Measurements from ENCODE around the gene IFIT5. TPM values are rescaled to one million over a fixed set of nuclear protein-coding genes. Genes with fewer than 3 reads are reported as not detected.

The IFIT5 gene
- total RNA-seq, 3 donors from 2014 or later (not counting 1 experiment from before 2014, with no cell fraction given): 17.7 to 23.6 (median 20.4) TPM

GRCh38 chr10:89398003-89398749 lies 16.2 kb upstream of the IFIT5 start:
- no peaks in the 10 kb centered on the region for H3K9me3 ChIP-seq (ENCODE audit: control insufficient read depth, insufficient read depth, low read length)
- no peaks in the 10 kb centered on the region for H3K9me3 Mint-ChIP-seq
- no peak for TF ChIP-seq CTCF (IDR thresholded peaks at IDR 0.05)
- H3K27ac ChIP-seq (ENCODE audit: low read length): no peak overlapping the region
- no peaks in the 10 kb centered on the region for H3K27me3 Mint-ChIP-seq (ENCODE audit: low read depth in 2 of 2)
- WGBS (ENCODE audit: insufficient coverage): 95% methylated on average over 4 of the region's 5 CpGs
- ATAC-seq: no peak
- H3K27ac Mint-ChIP-seq: no peak overlapping the region
- H3K4me1 Mint-ChIP-seq: peaks cover 7% of the 10 kb centered on the region in 2 donors
- peaks cover 5% of the 10 kb centered on the region for H3K36me3 ChIP-seq (ENCODE audit: control insufficient read depth, insufficient read depth, low read length)
- DNase-seq: no peak
- peaks cover 4% of the 10 kb centered on the region for H3K4me1 ChIP-seq (ENCODE audit: control insufficient read depth, insufficient read depth, low read length)
- no peak overlapping the region for H3K4me3 Mint-ChIP-seq
- H3K36me3 Mint-ChIP-seq: peaks cover 7% of the 10 kb centered on the region
- no peak overlapping the region for H3K4me3 ChIP-seq (ENCODE audit: low read length)
- intact Hi-C loops (cut with micrococcal nuclease): no loop called here
- no peaks in the 10 kb centered on the region for H3K27me3 ChIP-seq (ENCODE audit: control insufficient read depth, insufficient read depth, low read length)

DNA sequence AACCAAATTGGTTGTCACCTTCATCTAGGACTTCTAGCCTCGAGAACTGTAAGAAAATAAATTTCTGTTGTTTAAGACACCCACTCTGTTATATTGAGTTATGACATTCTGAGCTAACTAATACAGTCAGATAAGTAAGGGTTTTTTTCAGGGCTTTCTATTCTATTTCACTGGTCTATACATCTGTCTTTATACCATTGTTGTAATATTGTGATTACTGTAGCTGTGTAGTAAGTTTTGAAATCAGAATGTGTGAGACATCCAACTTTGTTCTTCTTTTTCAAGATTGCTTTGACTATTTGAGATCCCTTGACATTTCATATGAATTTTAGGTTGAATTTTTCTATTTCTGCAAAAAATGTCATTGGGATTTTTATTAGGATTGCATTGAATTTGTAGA lies 14.4 kb upstream of the IFIT5 start:
- Histone ChIP-seq H3K4me1 (ENCODE audit: control insufficient read depth, insufficient read depth, low read length) (no peaks in the 10 kb centered on the region), H3K27me3 (ENCODE audit: control insufficient read depth, insufficient read depth, low read length) (no peaks in the 10 kb centered on the region), H3K27ac (ENCODE audit: low read length) (no peak overlapping the region), H3K36me3 (ENCODE audit: control insufficient read depth, insufficient read depth, low read length) (peaks cover 6% of the 10 kb centered on the region), H3K4me3 (ENCODE audit: low read length) (no peak overlapping the region), H3K9me3 (ENCODE audit: control insufficient read depth, insufficient read depth, low read length) (no peaks in the 10 kb centered on the region)
- no peak overlapping the region for H3K27ac Mint-ChIP-seq
- intact Hi-C loops (cut with micrococcal nuclease): no loop called here
- 100% methylated on average over 1 of the region's 1 CpG for WGBS (ENCODE audit: insufficient coverage)
- H3K4me1 Mint-ChIP-seq: peaks cover 5% of the 10 kb centered on the region in 2 donors
- H3K4me3 Mint-ChIP-seq: no peak overlapping the region
- H3K9me3 Mint-ChIP-seq: no peaks in the 10 kb centered on the region
- TF ChIP-seq CTCF (IDR thresholded peaks at IDR 0.05): no peak
- ATAC-seq (no peak), DNase-seq (no peak)
- H3K27me3 Mint-ChIP-seq (ENCODE audit: low read depth in 2 of 2): no peaks in the 10 kb centered on the region
- H3K36me3 Mint-ChIP-seq: peaks cover 7% of the 10 kb centered on the region

DNA sequence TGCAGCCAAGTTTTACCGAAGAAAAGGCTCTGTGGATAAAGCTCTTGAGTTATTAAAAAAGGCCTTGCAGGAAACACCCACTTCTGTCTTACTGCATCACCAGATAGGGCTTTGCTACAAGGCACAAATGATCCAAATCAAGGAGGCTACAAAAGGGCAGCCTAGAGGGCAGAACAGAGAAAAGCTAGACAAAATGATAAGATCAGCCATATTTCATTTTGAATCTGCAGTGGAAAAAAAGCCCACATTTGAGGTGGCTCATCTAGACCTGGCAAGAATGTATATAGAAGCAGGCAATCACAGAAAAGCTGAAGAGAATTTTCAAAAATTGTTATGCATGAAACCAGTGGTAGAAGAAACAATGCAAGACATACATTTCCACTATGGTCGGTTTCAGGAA lies 11.3 kb upstream of the IFIT5 start:
- Mint-ChIP-seq H3K4me1 (no peaks in the 10 kb centered on the region), H3K27ac (no peak overlapping the region), H3K27me3 (ENCODE audit: low read depth in 2 of 2) (no peaks in the 10 kb centered on the region), H3K36me3 (peaks cover 7% of the 10 kb centered on the region), H3K9me3 (no peaks in the 10 kb centered on the region), H3K4me3 (no peak overlapping the region)
- intact Hi-C loops (cut with micrococcal nuclease): no loop called here
- no peak overlapping the region for H3K4me3 ChIP-seq (ENCODE audit: low read length)
- no peak for TF ChIP-seq CTCF (IDR thresholded peaks at IDR 0.05)
- WGBS (ENCODE audit: insufficient coverage): 64% methylated on average over 1 of the region's 2 CpGs
- no peak overlapping the region for H3K27ac ChIP-seq (ENCODE audit: low read length)
- ATAC-seq (no peak), DNase-seq (no peak)
- H3K4me1 ChIP-seq (ENCODE audit: control insufficient read depth, insufficient read depth, low read length): no peaks in the 10 kb centered on the region
- no peaks in the 10 kb centered on the region for H3K9me3 ChIP-seq (ENCODE audit: control insufficient read depth, insufficient read depth, low read length)
- H3K27me3 ChIP-seq (ENCODE audit: control insufficient read depth, insufficient read depth, low read length): no peaks in the 10 kb centered on the region
- peaks cover 6% of the 10 kb centered on the region for H3K36me3 ChIP-seq (ENCODE audit: control insufficient read depth, insufficient read depth, low read length)

Data from natural killer cell (primary cell).